DMS 273 treated with DMSO at 0.1 percent for 48 hours (cell line): ENCODE measurements around the gene CHKB.
A peak's percentile ranks its signal among the peaks of the same experiment; 100 is the strongest.
"Not testable (repeated sequence)": the region's sequence is repeated elsewhere in the genome, so short reads cannot be mapped to it uniquely, and the experiment has no call there.

Experiments used
- DNase-seq: peaks from one replicate; lab custom pipeline; 2025; lab: John Stamatoyannopoulos, UW

Gene CHKB

GRCh38 chr22:50582493-50583293, at the start of gene CHKB:
CHKB (minus strand) TSS chr22:50582849; CDS start chr22:50582781, 68 bp downstream.
- peak; percentile 91 for DNase-seq

GRCh38 chr22:50630376-50630775, 47.7 kb upstream of the CHKB start:
- no peak for DNase-seq

GRCh38 chr22:50628543-50629134, 46.0 kb upstream of the CHKB start:
- no peak for DNase-seq

- DNase-seq = peak; percentile 24
Measured at GRCh38 chr22:50627642-50628542, 45.2 kb upstream of the CHKB start, which contains the start of gene ARSA. ARSA (minus strand) TSS chr22:50628152; CDS start chr22:50627779, 373 bp downstream.

- DNase-seq = no peak
Measured at GRCh38 chr22:50626850-50627641, 44.4 kb upstream of the CHKB start.

GRCh38 chr22:50626314-50626849, 43.7 kb upstream of the CHKB start:
- no peak for DNase-seq

GRCh38 chr22:50625568-50626313, 43.1 kb upstream of the CHKB start:
- no peak for DNase-seq

- DNase-seq = no peak
Measured at GRCh38 chr22:50625131-50625567, 42.5 kb upstream of the CHKB start.

GRCh38 chr22:50624347-50625130, 41.9 kb upstream of the CHKB start:
- DNase-seq = no peak

GRCh38 chr22:50622723-50623327, 40.2 kb upstream of the CHKB start:
- DNase-seq = no peak

GRCh38 chr22:50621948-50622722, 39.5 kb upstream of the CHKB start:
- DNase-seq = no peak

- DNase-seq = no peak
Measured at GRCh38 chr22:50621356-50621880, 38.8 kb upstream of the CHKB start.

GRCh38 chr22:50620593-50621355, 38.1 kb upstream of the CHKB start:
- no peak for DNase-seq

GRCh38 chr22:50614296-50614695, 31.6 kb upstream of the CHKB start:
- DNase-seq = not testable (repeated sequence)

- DNase-seq = no peak
Measured at GRCh38 chr22:50613291-50613981, 30.8 kb upstream of the CHKB start.

GRCh38 chr22:50612528-50613221, 30.0 kb upstream of the CHKB start:
- no peak for DNase-seq
